SK-N-SH (cell line): ENCODE data around the gene LRMDA.

Experiments used
- CHD2 ChIP-seq: fragments of 150-350 bp; IDR thresholded peaks from 2 replicates; pipeline ENCODE4 v1.6.1; 2018; ENCODE audit warnings: low read length; ENCODE audit not compliant: partially characterized antibody
- CTCF ChIP-seq: fragments of 200-600 bp; sonication (generic); IDR thresholded peaks from 2 replicates; pipeline ENCODE4 v1.6.1; 2017; ENCODE audit warnings: antibody characterized with exemption, mild to moderate bottlenecking, moderate library complexity
- EP300 ChIP-seq, 2 experiments: IDR thresholded peaks; 2 replicates each; pipeline versions ENCODE4 v1.4.0 to v1.6.1; 2012; ENCODE audit warnings: borderline replicate concordance in 1 of 2, low read depth in 1 of 2, low read length in 1 of 2
- POLR2AphosphoS5 ChIP-seq: IDR thresholded peaks from 2 replicates; pipeline ENCODE4 v1.6.1; 2012; ENCODE audit warnings: low read depth, low read length
- RAD21 ChIP-seq: IDR thresholded peaks from 2 replicates; pipeline ENCODE4 v1.6.1; 2012; ENCODE audit warnings: mild to moderate bottlenecking, low read length
- TAF1 ChIP-seq: IDR thresholded peaks from 2 replicates; pipeline ENCODE4 v1.6.1; 2012; ENCODE audit warnings: low read depth, mild to moderate bottlenecking, low read length, moderate library complexity, borderline replicate concordance
- YY1 ChIP-seq: IDR thresholded peaks from 2 replicates; pipeline ENCODE4 v1.4.0; 2012; ENCODE audit warnings: low read depth, mild to moderate bottlenecking
- ZBTB33 ChIP-seq: IDR thresholded peaks from 2 replicates; pipeline ENCODE4 v1.4.0; 2012; ENCODE audit warnings: low read depth, borderline replicate concordance
- TF ChIP-seq, protein P1 (sequence below): IDR thresholded peaks from 2 replicates; pipeline ENCODE4 v1.4.0; 2012; ENCODE audit warnings: low read depth
- TF ChIP-seq, protein P2 (sequence below): fragments of 150-350 bp; IDR thresholded peaks from 2 replicates; pipeline ENCODE4 v1.6.1; 2017; ENCODE audit warnings: antibody characterized with exemption, low read length, low read depth, borderline replicate concordance

DNA sequence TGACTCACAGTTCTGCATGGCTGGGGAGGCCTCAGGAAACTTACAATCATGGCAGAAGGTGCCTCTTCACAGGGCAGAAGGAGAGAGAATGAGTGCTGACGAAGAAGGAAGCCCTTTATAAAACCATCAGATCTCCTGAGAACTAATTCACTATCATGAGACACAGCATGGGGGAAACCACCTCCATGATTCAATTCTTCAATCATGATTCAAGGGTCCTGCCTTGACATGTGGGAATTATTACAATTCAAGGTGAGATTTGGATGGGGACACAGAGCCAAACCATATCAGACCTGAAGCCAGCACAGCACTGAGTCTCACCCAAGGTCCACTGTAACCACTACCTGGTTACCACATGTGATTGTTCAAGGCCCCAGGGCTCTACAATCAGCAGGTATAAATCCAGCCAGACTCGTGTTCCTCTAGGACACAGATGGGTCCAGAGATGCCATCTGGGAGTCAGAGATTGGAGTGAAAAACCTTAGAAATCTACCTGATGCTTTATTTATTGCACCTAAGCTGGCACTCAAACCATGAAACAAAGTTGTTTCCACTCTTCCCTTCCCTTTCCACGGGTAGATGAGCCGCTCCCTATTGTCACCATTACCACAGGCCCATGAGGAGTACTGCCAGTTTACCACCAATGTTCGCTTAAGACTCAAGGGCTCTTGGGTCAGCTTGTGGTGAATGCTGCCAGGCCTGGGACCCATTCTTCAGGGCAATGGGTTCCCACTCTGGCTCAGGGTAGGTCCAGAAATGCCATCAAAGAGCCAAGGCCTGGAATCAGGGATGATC is 1061.5 kb downstream of the LRMDA start:
- TF ChIP-seq CTCF (no peak), YY1 (no peak), EP300 (IDR thresholded peaks at IDR 0.05; ENCODE audit: borderline replicate concordance in 1 of 2, low read depth in 1 of 2, low read length in 1 of 2) (no peak), CHD2 (no peak), TAF1 (no peak), RAD21 (no peak), POLR2AphosphoS5 (no peak), ZBTB33 (no peak)
- TF ChIP-seq, protein P1, sequence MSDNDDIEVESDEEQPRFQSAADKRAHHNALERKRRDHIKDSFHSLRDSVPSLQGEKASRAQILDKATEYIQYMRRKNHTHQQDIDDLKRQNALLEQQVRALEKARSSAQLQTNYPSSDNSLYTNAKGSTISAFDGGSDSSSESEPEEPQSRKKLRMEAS = no peak
- TF ChIP-seq, protein P2, sequence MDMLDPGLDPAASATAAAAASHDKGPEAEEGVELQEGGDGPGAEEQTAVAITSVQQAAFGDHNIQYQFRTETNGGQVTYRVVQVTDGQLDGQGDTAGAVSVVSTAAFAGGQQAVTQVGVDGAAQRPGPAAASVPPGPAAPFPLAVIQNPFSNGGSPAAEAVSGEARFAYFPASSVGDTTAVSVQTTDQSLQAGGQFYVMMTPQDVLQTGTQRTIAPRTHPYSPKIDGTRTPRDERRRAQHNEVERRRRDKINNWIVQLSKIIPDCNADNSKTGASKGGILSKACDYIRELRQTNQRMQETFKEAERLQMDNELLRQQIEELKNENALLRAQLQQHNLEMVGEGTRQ = no peak
